PFSK-1 (cell line): ENCODE results near the gene TTLL11.

Experiments used
- FOXP2 ChIP-seq: optimal IDR thresholded peaks from 2 replicates; pipeline ENCODE3; 2011; ENCODE audit warnings: borderline replicate concordance, control low read depth, inconsistent platforms; ENCODE audit not compliant: insufficient read depth; ENCODE audit errors: extremely low read length, extremely low read depth
- POLR2AphosphoS5 ChIP-seq: IDR thresholded peaks from 2 replicates; pipeline ENCODE4 v1.6.1; 2012; ENCODE audit warnings: low read depth, mild to moderate bottlenecking, control low read depth, low read length, moderate library complexity
- SIN3A ChIP-seq: IDR thresholded peaks from 2 replicates; pipeline ENCODE4 v1.6.1; 2012; ENCODE audit warnings: mild to moderate bottlenecking, low read length, moderate library complexity, borderline replicate concordance; ENCODE audit not compliant: insufficient read depth
- TAF1 ChIP-seq: IDR thresholded peaks from 2 replicates; pipeline ENCODE4 v1.6.1; 2012; ENCODE audit warnings: low read length, control low read depth, borderline replicate concordance; ENCODE audit not compliant: insufficient read depth
- TF ChIP-seq, protein P1 (sequence below), 2 experiments: IDR thresholded peaks; 2 replicates each; pipeline versions ENCODE4 v1.6.1 to v1.8.0; 2011 to 2012; ENCODE audit warnings: low read depth in 2 of 2, low read length in 2 of 2, control low read depth in 1 of 2, inconsistent platforms in 1 of 2, mild to moderate bottlenecking in 1 of 2, moderate library complexity in 1 of 2; ENCODE audit not compliant: insufficient read depth in 1 of 2

TTLL11 gene

DNA sequence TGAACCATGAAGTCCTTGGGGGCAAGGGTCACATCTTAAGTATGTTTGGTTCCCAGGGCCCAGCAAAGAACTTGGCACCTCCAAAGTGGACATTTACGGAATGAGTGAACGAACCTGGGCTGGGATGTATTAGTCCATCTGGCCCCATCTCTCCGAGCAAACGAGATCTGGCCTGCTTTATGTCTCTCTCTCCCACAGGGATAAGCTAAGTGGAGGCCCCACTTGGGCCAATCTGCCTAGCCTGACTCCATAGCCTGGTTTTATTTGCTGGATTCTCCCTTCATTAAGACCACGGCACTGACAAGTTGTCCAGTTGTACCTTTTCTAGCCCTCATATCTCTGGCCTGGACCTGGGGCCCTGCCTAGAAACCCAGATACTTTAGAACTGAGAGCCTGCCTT lies 2.1 kb downstream of the TTLL11 start:
- TF ChIP-seq, protein P1, sequence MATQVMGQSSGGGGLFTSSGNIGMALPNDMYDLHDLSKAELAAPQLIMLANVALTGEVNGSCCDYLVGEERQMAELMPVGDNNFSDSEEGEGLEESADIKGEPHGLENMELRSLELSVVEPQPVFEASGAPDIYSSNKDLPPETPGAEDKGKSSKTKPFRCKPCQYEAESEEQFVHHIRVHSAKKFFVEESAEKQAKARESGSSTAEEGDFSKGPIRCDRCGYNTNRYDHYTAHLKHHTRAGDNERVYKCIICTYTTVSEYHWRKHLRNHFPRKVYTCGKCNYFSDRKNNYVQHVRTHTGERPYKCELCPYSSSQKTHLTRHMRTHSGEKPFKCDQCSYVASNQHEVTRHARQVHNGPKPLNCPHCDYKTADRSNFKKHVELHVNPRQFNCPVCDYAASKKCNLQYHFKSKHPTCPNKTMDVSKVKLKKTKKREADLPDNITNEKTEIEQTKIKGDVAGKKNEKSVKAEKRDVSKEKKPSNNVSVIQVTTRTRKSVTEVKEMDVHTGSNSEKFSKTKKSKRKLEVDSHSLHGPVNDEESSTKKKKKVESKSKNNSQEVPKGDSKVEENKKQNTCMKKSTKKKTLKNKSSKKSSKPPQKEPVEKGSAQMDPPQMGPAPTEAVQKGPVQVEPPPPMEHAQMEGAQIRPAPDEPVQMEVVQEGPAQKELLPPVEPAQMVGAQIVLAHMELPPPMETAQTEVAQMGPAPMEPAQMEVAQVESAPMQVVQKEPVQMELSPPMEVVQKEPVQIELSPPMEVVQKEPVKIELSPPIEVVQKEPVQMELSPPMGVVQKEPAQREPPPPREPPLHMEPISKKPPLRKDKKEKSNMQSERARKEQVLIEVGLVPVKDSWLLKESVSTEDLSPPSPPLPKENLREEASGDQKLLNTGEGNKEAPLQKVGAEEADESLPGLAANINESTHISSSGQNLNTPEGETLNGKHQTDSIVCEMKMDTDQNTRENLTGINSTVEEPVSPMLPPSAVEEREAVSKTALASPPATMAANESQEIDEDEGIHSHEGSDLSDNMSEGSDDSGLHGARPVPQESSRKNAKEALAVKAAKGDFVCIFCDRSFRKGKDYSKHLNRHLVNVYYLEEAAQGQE (IDR thresholded peaks at IDR 0.05; ENCODE audit: insufficient read depth in 1 of 2, low read depth in 2 of 2, low read length in 2 of 2): no peak
- TF ChIP-seq POLR2AphosphoS5: no peak
- no peak for TF ChIP-seq FOXP2
- no peak for TF ChIP-seq TAF1
- TF ChIP-seq SIN3A: no peak

- TF ChIP-seq FOXP2 (no peak), POLR2AphosphoS5 (no peak), TAF1 (no peak), SIN3A (no peak)
- TF ChIP-seq, protein P1 (IDR thresholded peaks at IDR 0.05; ENCODE audit: insufficient read depth in 1 of 2, low read depth in 2 of 2, low read length in 2 of 2): no peak
These were observed 2.7 kb downstream of the TTLL11 start for GRCh38 chr9:122090287-122090883.

GRCh38 chr9:122088880-122089706 lies 4.0 kb downstream of the TTLL11 start:
- TF ChIP-seq, protein P1 (IDR thresholded peaks at IDR 0.05; ENCODE audit: insufficient read depth in 1 of 2, low read depth in 2 of 2, low read length in 2 of 2): no peak
- TF ChIP-seq POLR2AphosphoS5 (no peak), TAF1 (no peak), SIN3A (no peak), FOXP2 (no peak)

GRCh38 chr9:122087406-122088200 lies 5.5 kb downstream of the TTLL11 start:
- TF ChIP-seq POLR2AphosphoS5 (no peak), SIN3A (no peak), FOXP2 (no peak), TAF1 (no peak)
- TF ChIP-seq, protein P1 (IDR thresholded peaks at IDR 0.05; ENCODE audit: insufficient read depth in 1 of 2, low read depth in 2 of 2, low read length in 2 of 2): no peak
